GM21619 (cell line): ENCODE results near the gene RLN2.

ENCODE experiments used
- ATAC-seq: cut with Tn5 transposase; IDR thresholded peaks from one replicate; pipeline ENCODE4 v1.9.1; 2021; ENCODE audit not compliant: unreplicated experiment

RLN2 gene

GRCh38 chr9:5274770-5275169 lies 29.7 kb downstream of the RLN2 start:
- ATAC-seq, result no peak

GRCh38 chr9:5269249-5269715 lies 35.2 kb downstream of the RLN2 start:
- no peak for ATAC-seq

GRCh38 chr9:5265939-5266338 lies 38.6 kb downstream of the RLN2 start:
- ATAC-seq, result no peak

- peak; percentile 46 for ATAC-seq
Measured at GRCh38 chr9:5264219-5264595, 40.3 kb downstream of the RLN2 start.

- peak; percentile 55 for ATAC-seq
Measured at GRCh38 chr9:5263351-5264218, 40.9 kb downstream of the RLN2 start.
